ENCODE measurements around the gene EIF3I.

Gene EIF3I

DNA sequence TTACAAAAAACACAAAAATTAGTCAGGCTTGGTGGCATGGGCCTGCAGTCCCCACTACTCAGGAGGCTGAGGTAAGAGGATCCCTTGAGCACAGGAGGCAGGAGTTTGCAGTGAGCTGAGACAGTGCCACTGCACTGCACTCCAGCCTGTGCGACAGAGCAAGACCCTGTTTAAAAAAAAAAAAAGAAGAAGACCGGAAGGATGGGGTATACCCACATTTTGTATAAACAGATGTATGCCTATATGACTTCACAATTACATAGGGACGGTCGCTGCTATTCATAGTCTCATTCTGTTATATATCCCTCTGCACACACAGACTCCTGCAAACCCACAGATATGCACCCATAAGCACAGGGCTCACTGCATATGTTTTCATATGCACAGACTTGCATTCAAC is 41.5 kb downstream of the EIF3I start:
- Histone ChIP-seq H3K27ac (ENCODE audit: extremely low read depth, low read depth, low read length) (no peak overlapping the region), H3K9me3 (ENCODE audit: control insufficient read depth, insufficient read depth, low read depth, low read length) (no peaks in the 10 kb centered on the region), H3K4me3 (ENCODE audit: low read depth, low read length) (no peak overlapping the region), H3K36me3 (ENCODE audit: control insufficient read depth in 2 of 2, insufficient read depth in 1 of 2, low read length in 2 of 2) (no peaks in the 10 kb centered on the region), H3K4me1 (ENCODE audit: control insufficient read depth, insufficient read depth, low read length) (no peaks in the 10 kb centered on the region)
- ChIA-PET CTCF (no interaction called here), POLR2A (no interaction called here)
- no peak for TF ChIP-seq ZNF629 (tag by site-specific recombination; IDR thresholded peaks at IDR 0.05)
- TF ChIP-seq KLF9 (tag by site-specific recombination; IDR thresholded peaks at IDR 0.05; ENCODE audit: low read depth) = no peak
- no peak for TF ChIP-seq ZNF571 (tag by site-specific recombination; IDR thresholded peaks at IDR 0.05)
- TF ChIP-seq ZBTB21 (tag by site-specific recombination; IDR thresholded peaks at IDR 0.05) = no peak
- no peak for TF ChIP-seq ZNF10 (tag by site-specific recombination; IDR thresholded peaks at IDR 0.05)
- TF ChIP-seq ZNF416 (tag by site-specific recombination; IDR thresholded peaks at IDR 0.05) = no peak
- TF ChIP-seq ZNF600 (tag by site-specific recombination; IDR thresholded peaks at IDR 0.05) = no peak
- TF ChIP-seq, protein P1, sequence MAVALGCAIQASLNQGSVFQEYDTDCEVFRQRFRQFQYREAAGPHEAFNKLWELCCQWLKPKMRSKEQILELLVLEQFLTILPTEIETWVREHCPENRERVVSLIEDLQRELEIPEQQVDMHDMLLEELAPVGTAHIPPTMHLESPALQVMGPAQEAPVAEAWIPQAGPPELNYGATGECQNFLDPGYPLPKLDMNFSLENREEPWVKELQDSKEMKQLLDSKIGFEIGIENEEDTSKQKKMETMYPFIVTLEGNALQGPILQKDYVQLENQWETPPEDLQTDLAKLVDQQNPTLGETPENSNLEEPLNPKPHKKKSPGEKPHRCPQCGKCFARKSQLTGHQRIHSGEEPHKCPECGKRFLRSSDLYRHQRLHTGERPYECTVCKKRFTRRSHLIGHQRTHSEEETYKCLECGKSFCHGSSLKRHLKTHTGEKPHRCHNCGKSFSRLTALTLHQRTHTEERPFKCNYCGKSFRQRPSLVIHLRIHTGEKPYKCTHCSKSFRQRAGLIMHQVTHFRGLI (tag by site-specific recombination; IDR thresholded peaks at IDR 0.05) = no peak
- no peak for TF ChIP-seq ZNF350 (tag by site-specific recombination; IDR thresholded peaks at IDR 0.05)
- TF ChIP-seq ZNF530 (tag by site-specific recombination; IDR thresholded peaks at IDR 0.05; ENCODE audit: low read depth) = no peak
- TF ChIP-seq, protein P2, sequence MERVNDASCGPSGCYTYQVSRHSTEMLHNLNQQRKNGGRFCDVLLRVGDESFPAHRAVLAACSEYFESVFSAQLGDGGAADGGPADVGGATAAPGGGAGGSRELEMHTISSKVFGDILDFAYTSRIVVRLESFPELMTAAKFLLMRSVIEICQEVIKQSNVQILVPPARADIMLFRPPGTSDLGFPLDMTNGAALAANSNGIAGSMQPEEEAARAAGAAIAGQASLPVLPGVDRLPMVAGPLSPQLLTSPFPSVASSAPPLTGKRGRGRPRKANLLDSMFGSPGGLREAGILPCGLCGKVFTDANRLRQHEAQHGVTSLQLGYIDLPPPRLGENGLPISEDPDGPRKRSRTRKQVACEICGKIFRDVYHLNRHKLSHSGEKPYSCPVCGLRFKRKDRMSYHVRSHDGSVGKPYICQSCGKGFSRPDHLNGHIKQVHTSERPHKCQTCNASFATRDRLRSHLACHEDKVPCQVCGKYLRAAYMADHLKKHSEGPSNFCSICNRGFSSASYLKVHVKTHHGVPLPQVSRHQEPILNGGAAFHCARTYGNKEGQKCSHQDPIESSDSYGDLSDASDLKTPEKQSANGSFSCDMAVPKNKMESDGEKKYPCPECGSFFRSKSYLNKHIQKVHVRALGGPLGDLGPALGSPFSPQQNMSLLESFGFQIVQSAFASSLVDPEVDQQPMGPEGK (tag by site-specific recombination; IDR thresholded peaks at IDR 0.05) = no peak
- no peak for TF ChIP-seq ZNF366 (tag by site-specific recombination; conservative IDR thresholded peaks at IDR 0.05)
- TF ChIP-seq ZNF544 (tag by site-specific recombination; IDR thresholded peaks at IDR 0.05) = no peak

DNA sequence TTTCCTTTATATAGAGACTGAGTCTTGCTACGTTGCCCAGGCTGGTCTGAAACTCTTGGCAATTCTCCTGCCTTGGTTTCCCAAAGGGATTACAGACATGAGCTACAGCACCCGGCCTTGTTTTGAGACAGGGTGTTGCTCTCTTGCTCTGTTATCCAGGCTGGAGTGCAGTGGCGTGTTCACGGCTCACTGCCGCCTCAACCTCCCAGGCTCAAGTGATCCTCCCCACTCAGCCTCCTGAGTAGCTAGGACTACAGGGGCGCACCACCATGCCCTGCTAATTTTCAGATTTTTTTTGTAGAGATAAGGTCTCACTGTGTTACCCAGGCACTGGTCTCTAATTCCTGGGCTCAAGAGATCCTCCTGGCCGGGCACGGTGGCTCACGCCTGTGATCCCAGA is 43.6 kb downstream of the EIF3I start:
- ChIA-PET CTCF (no interaction called here), POLR2A (interaction anchor here (0.7 kb wide), 1 partner anchor 8 kb away, joined by 5 read pairs; no protein-coding TSS in a partner anchor)
- Histone ChIP-seq H3K4me1 (ENCODE audit: control insufficient read depth, insufficient read depth, low read length) (no peaks in the 10 kb centered on the region), H3K27ac (ENCODE audit: extremely low read depth, low read depth, low read length) (no peak overlapping the region), H3K4me3 (ENCODE audit: low read depth, low read length) (no peak overlapping the region), H3K36me3 (ENCODE audit: control insufficient read depth in 2 of 2, insufficient read depth in 1 of 2, low read length in 2 of 2) (no peaks in the 10 kb centered on the region), H3K9me3 (ENCODE audit: control insufficient read depth, insufficient read depth, low read depth, low read length) (no peaks in the 10 kb centered on the region)
- TF ChIP-seq ZNF214 (tag by site-specific recombination; IDR thresholded peaks at IDR 0.05; ENCODE audit: borderline replicate concordance) = no peak
- no peak for TF ChIP-seq SP3 (tag by site-specific recombination; IDR thresholded peaks at IDR 0.05)
- TF ChIP-seq, protein P3, sequence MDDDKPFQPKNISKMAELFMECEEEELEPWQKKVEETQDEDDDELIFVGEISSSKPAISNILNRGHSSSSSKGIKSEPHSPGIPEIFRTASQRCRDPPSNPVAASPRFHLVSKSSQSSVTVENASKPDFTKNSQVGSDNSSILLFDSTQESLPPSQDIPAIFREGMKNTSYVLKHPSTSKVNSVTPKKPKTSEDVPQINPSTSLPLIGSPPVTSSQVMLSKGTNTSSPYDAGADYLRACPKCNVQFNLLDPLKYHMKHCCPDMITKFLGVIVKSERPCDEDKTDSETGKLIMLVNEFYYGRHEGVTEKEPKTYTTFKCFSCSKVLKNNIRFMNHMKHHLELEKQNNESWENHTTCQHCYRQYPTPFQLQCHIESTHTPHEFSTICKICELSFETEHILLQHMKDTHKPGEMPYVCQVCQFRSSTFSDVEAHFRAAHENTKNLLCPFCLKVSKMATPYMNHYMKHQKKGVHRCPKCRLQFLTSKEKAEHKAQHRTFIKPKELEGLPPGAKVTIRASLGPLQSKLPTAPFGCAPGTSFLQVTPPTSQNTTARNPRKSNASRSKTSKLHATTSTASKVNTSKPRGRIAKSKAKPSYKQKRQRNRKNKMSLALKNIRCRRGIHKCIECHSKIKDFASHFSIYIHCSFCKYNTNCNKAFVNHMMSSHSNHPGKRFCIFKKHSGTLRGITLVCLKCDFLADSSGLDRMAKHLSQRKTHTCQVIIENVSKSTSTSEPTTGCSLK (tag by site-specific recombination; IDR thresholded peaks at IDR 0.05) = no peak
- no peak for TF ChIP-seq ZNF416 (tag by site-specific recombination; IDR thresholded peaks at IDR 0.05)
- no peak for TF ChIP-seq GLI2 (tag by site-specific recombination; IDR thresholded peaks at IDR 0.05; ENCODE audit: borderline replicate concordance, low read depth)
- TF ChIP-seq HOXC10 (CRISPR knock-in tag; IDR thresholded peaks at IDR 0.05) = no peak
- TF ChIP-seq ZFHX2 (tag by site-specific recombination; conservative IDR thresholded peaks at IDR 0.05) = no peak
- TF ChIP-seq ZBTB21 (tag by site-specific recombination; IDR thresholded peaks at IDR 0.05) = no peak
- no peak for TF ChIP-seq IKZF3 (tag by site-specific recombination; IDR thresholded peaks at IDR 0.05)
- TF ChIP-seq ZNF558 (tag by site-specific recombination; IDR thresholded peaks at IDR 0.05) = no peak

Measured in HEK293 (cell line).